ENCODE results near the gene TSPAN11. TPM values are rescaled to one million over a fixed set of nuclear protein-coding genes. Genes with fewer than 3 reads are reported as not detected.
"Not testable (repeated sequence)": the region's sequence is repeated elsewhere in the genome, so short reads cannot be mapped to it uniquely, and the experiment has no call there.

Gene TSPAN11
- total RNA-seq, 2 donors from 2014 or later = 0.26 to 0.66 TPM

GRCh38 chr12:30888241-30888640, 38.3 kb upstream of the TSPAN11 start:
- DNase-seq = no peak
- Histone ChIP-seq H3K9me3 (peaks cover 0 to 19% (median 0%) of the 10 kb centered on the region in 3 donors), H3K4me3 (no peak overlapping the region), H3K27ac (no peak overlapping the region), H3K4me1 (no peaks in the 10 kb centered on the region), H3K36me3 (replicated peaks in 1 of 2; ENCODE audit: insufficient read depth in 1 of 2, low read depth in 2 of 2) (no peaks in the 10 kb centered on the region), H3K27me3 (no peaks in the 10 kb centered on the region)
- no peak for ATAC-seq
- intact Hi-C loops (cut with DNase I) = no loop called here
- TF ChIP-seq, protein P1, sequence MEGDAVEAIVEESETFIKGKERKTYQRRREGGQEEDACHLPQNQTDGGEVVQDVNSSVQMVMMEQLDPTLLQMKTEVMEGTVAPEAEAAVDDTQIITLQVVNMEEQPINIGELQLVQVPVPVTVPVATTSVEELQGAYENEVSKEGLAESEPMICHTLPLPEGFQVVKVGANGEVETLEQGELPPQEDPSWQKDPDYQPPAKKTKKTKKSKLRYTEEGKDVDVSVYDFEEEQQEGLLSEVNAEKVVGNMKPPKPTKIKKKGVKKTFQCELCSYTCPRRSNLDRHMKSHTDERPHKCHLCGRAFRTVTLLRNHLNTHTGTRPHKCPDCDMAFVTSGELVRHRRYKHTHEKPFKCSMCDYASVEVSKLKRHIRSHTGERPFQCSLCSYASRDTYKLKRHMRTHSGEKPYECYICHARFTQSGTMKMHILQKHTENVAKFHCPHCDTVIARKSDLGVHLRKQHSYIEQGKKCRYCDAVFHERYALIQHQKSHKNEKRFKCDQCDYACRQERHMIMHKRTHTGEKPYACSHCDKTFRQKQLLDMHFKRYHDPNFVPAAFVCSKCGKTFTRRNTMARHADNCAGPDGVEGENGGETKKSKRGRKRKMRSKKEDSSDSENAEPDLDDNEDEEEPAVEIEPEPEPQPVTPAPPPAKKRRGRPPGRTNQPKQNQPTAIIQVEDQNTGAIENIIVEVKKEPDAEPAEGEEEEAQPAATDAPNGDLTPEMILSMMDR (IDR thresholded peaks at IDR 0.05) = no peak

DNA sequence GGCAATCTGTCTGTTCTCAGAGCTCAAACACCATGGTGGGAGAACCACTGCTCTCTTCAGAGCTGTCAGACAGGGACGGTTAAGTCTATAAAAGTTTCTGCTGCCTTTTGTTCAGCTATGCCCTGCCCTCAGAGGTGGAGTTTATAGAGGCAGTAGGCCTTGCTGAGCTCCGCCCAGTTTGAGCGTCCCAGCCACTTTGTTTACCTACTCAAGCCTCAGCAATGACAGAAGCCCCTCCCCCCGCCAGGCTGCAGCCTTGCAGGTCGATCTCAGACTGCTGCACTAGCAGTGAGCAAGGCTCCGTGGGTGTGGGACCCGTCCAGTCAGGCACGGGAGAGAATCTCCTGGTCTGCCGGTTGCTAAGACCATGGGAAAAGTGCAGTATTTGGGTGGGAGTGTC, 32.0 kb upstream of the TSPAN11 start:
- ATAC-seq; intact Hi-C loops (cut with DNase I): not testable (repeated sequence)

GRCh38 chr12:30896461-30896860, 30.1 kb upstream of the TSPAN11 start:
- WGBS, 2 donors = 43 to 44% methylated on average over 3 of the region's 3 CpGs
- no peak overlapping the region for H3K27ac ChIP-seq
- no peak for DNase-seq

More for the DNA sequence above, 32.0 kb upstream of the TSPAN11 start:
- not testable (repeated sequence) for H3K36me3 ChIP-seq (replicated peaks in 1 of 2; ENCODE audit: insufficient read depth in 1 of 2, low read depth in 2 of 2); H3K27ac ChIP-seq; DNase-seq; H3K9me3 ChIP-seq; H3K4me3 ChIP-seq; H3K4me1 ChIP-seq; H3K27me3 ChIP-seq
- WGBS, 2 donors = 50 to 51% methylated on average over 6 to 9 of the region's 9 CpGs

DNA sequence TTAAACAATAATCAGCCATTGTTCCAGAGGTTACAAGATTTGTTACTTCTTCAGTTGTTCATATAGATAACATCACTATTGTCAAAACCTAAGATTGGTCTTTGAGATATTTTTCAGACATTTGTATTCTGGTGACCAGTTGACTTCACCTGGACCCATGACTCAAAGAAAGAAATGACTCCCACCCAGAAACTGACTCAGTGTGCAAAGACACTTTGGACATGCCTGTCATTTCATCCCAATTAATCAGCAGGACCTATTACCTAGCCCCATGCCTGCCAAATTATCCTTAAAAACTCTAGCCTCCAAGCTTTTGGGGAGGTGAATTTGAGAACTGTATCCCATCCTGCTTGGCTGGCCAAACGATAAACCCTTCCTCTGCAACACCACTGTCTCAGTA, 27.7 kb upstream of the TSPAN11 start:
- TF ChIP-seq, protein P1 (IDR thresholded peaks at IDR 0.05) = no peak
- no peak for TF ChIP-seq POLR2A (IDR thresholded peaks at IDR 0.05)

More at GRCh38 chr12:30896461-30896860, 30.1 kb upstream of the TSPAN11 start:
- ATAC-seq = no peak
- Histone ChIP-seq H3K36me3 (replicated peaks in 1 of 2; ENCODE audit: insufficient read depth in 1 of 2, low read depth in 2 of 2) (no peaks in the 10 kb centered on the region), H3K4me1 (no peaks in the 10 kb centered on the region), H3K27me3 (no peaks in the 10 kb centered on the region), H3K4me3 (no peak overlapping the region), H3K9me3 (no peaks in the 10 kb centered on the region)
- intact Hi-C loops (cut with DNase I) = no loop called here
- no peak for TF ChIP-seq POLR2A (IDR thresholded peaks at IDR 0.05)
- TF ChIP-seq, protein P1 (IDR thresholded peaks at IDR 0.05) = no peak

GRCh38 chr12:30900351-30900750, 26.2 kb upstream of the TSPAN11 start:
- Histone ChIP-seq H3K36me3 (replicated peaks in 1 of 2; ENCODE audit: insufficient read depth in 1 of 2, low read depth in 2 of 2) (no peaks in the 10 kb centered on the region), H3K27me3 (no peaks in the 10 kb centered on the region), H3K4me1 (no peaks in the 10 kb centered on the region), H3K27ac (no peak overlapping the region), H3K9me3 (no peaks in the 10 kb centered on the region), H3K4me3 (no peak overlapping the region)
- TF ChIP-seq, protein P1 (IDR thresholded peaks at IDR 0.05) = no peak
- WGBS, 2 donors = 38 to 75% methylated on average over 1 of the region's 1 CpG
- DNase-seq (no peak), ATAC-seq (no peak)
- intact Hi-C loops (cut with DNase I) = no loop called here

More for the DNA sequence above, 27.7 kb upstream of the TSPAN11 start:
- intact Hi-C loops (cut with DNase I) = no loop called here
- Histone ChIP-seq H3K9me3 (no peaks in the 10 kb centered on the region), H3K4me3 (no peak overlapping the region), H3K36me3 (replicated peaks in 1 of 2; ENCODE audit: insufficient read depth in 1 of 2, low read depth in 2 of 2) (no peaks in the 10 kb centered on the region), H3K27ac (no peak overlapping the region), H3K4me1 (no peaks in the 10 kb centered on the region), H3K27me3 (no peaks in the 10 kb centered on the region)
- 77 to 94% methylated on average over 1 of the region's 1 CpG for WGBS, 2 donors
- ATAC-seq (no peak), DNase-seq (no peak)

All from body of pancreas (tissue), 4 donors.